ENCODE results near the gene BAIAP2L1. TPM values are rescaled to one million over a fixed set of nuclear protein-coding genes. Genes with fewer than 3 reads are reported as not detected.

The BAIAP2L1 gene
- total and polyA plus RNA-seq, 2 donors (not counting 3 experiments of a cell fraction or from before 2014, with no cell fraction given): 0.32 to 1.1 TPM

- BruUV-seq (replicated peaks): no TSS peak
- H3K9me1 ChIP-seq (replicated peaks; ENCODE audit: control insufficient read depth, extremely low read depth, insufficient read depth, low read length): no peaks in the 10 kb centered on the region
- dilution Hi-C loops (cut with MboI; ENCODE audit: extremely low pct_ligation_motif_present, low sequenced_read_pairs) (no loop called here), intact Hi-C loops (cut with micrococcal nuclease) (no loop called here)
- POLR2A ChIA-PET: no interaction called here
- H3K27ac ChIP-seq (ENCODE audit: insufficient read depth, low read depth, low read length): no peak overlapping the region
- H3K9ac ChIP-seq (replicated peaks; ENCODE audit: extremely low read depth, insufficient read depth, low read length): no peak overlapping the region
- CTCF ChIA-PET: interaction anchor here (4.2 kb wide), 1 partner anchor 9 kb away, joined by 21 read pairs; no protein-coding TSS in a partner anchor
- H3K27me3 ChIP-seq (ENCODE audit: control insufficient read depth in 2 of 2, insufficient read depth in 2 of 2, low read length in 2 of 2): no peaks in the 10 kb centered on the region
- no peaks in the 10 kb centered on the region for H3K79me2 ChIP-seq (ENCODE audit: control insufficient read depth, insufficient read depth, low read length)
- H3K4me2 ChIP-seq (ENCODE audit: insufficient read depth, low read length): no peak overlapping the region
- DNase-seq (ENCODE audit: low read depth, low spot score) (no peak), FAIRE-seq (no peak)
- no peak overlapping the region for H2AFZ ChIP-seq (ENCODE audit: low read depth, low read length)
- H3K36me3 ChIP-seq (ENCODE audit: control insufficient read depth in 2 of 2, extremely low read depth in 1 of 2, insufficient read depth in 2 of 2, low read length in 2 of 2): no peaks in the 10 kb centered on the region
- TF ChIP-seq MAX (IDR thresholded peaks at IDR 0.05; ENCODE audit: insufficient read depth, insufficient read length) (no peak), POLR2A (IDR thresholded peaks at IDR 0.05; ENCODE audit: low read depth, low read length) (no peak), MYC (IDR thresholded peaks at IDR 0.05; ENCODE audit: low read depth, low read length) (no peak), EZH2 (IDR thresholded peaks at IDR 0.05; ENCODE audit: borderline replicate concordance, low read depth, low read length, severe bottlenecking) (no peak), GATA2 (IDR thresholded peaks at IDR 0.05; ENCODE audit: insufficient read depth, insufficient read length, low read depth, low read length) (no peak), JUN (IDR thresholded peaks at IDR 0.05; ENCODE audit: borderline replicate concordance, insufficient read depth, insufficient read length, low read depth) (no peak), FOS (IDR thresholded peaks at IDR 0.05; ENCODE audit: borderline replicate concordance, insufficient read depth, low read length) (no peak), POLR2AphosphoS5 (IDR thresholded peaks at IDR 0.05; ENCODE audit: insufficient read depth, low read depth, low read length) (no peak)
- TF ChIP-seq, protein P1, sequence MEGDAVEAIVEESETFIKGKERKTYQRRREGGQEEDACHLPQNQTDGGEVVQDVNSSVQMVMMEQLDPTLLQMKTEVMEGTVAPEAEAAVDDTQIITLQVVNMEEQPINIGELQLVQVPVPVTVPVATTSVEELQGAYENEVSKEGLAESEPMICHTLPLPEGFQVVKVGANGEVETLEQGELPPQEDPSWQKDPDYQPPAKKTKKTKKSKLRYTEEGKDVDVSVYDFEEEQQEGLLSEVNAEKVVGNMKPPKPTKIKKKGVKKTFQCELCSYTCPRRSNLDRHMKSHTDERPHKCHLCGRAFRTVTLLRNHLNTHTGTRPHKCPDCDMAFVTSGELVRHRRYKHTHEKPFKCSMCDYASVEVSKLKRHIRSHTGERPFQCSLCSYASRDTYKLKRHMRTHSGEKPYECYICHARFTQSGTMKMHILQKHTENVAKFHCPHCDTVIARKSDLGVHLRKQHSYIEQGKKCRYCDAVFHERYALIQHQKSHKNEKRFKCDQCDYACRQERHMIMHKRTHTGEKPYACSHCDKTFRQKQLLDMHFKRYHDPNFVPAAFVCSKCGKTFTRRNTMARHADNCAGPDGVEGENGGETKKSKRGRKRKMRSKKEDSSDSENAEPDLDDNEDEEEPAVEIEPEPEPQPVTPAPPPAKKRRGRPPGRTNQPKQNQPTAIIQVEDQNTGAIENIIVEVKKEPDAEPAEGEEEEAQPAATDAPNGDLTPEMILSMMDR (IDR thresholded peaks at IDR 0.05; ENCODE audit: extremely low read depth in 1 of 2, insufficient read depth in 1 of 2, low read depth in 1 of 2, low read length in 2 of 2): no peak
- H3K9me3 ChIP-seq (replicated peaks; ENCODE audit: control insufficient read depth, insufficient read depth, low read length): no peaks in the 10 kb centered on the region
- peaks cover 5% of the 10 kb centered on the region for H3K4me1 ChIP-seq (ENCODE audit: control insufficient read depth, extremely low read depth, insufficient read depth, low read length)
- no peaks in the 10 kb centered on the region for H4K20me1 ChIP-seq (replicated peaks; ENCODE audit: control insufficient read depth, extremely low read depth, insufficient read depth, low read length)
- no peak overlapping the region for H3K4me3 ChIP-seq (replicated peaks in 1 of 3; ENCODE audit: insufficient read depth in 1 of 3, low read depth in 1 of 3, low read length in 3 of 3)
Observed at GRCh38 chr7:98276241-98276761, 124.6 kb downstream of the BAIAP2L1 start.

All from endothelial cell of umbilical vein (primary cell).